ENCODE measurements around the gene SLC7A6.

The SLC7A6 gene

GRCh38 chr16:68257251-68257905 is 6.9 kb upstream of the SLC7A6 start:
- no peak for DNase-seq (ENCODE audit: low read depth in 2 of 2)

GRCh38 chr16:68257906-68258800 is 6.2 kb upstream of the SLC7A6 start:
- no peak for DNase-seq (ENCODE audit: low read depth in 2 of 2)

- no peak for DNase-seq (ENCODE audit: low read depth in 2 of 2)
Measured at GRCh38 chr16:68259007-68259825, 5.1 kb upstream of the SLC7A6 start.

- DNase-seq (ENCODE audit: low read depth in 2 of 2), result no peak
Measured at GRCh38 chr16:68263559-68264127, 683 bp upstream of the SLC7A6 start.

GRCh38 chr16:68265078-68265920 is 973 bp downstream of the SLC7A6 start:
- DNase-seq (ENCODE audit: low read depth in 2 of 2), result no peak

GRCh38 chr16:68267612-68268405 is 3.5 kb downstream of the SLC7A6 start:
- DNase-seq (ENCODE audit: low read depth in 2 of 2), result no peak

GRCh38 chr16:68269793-68270192 is 5.5 kb downstream of the SLC7A6 start:
- DNase-seq (ENCODE audit: low read depth in 2 of 2), result no peak

- DNase-seq (ENCODE audit: low read depth in 2 of 2), result no peak
Measured at GRCh38 chr16:68270353-68270752, 6.0 kb downstream of the SLC7A6 start.

- DNase-seq (ENCODE audit: low read depth in 2 of 2), result no peak
Measured at GRCh38 chr16:68272507-68273209, 8.3 kb downstream of the SLC7A6 start.

- no peak for DNase-seq (ENCODE audit: low read depth in 2 of 2)
Measured at GRCh38 chr16:68273459-68273858, 9.1 kb downstream of the SLC7A6 start.

GRCh38 chr16:68273896-68274295 is 9.6 kb downstream of the SLC7A6 start:
- no peak for DNase-seq (ENCODE audit: low read depth in 2 of 2)

GRCh38 chr16:68274441-68274840 is 10.1 kb downstream of the SLC7A6 start:
- no peak for DNase-seq (ENCODE audit: low read depth in 2 of 2)

- no peak for DNase-seq (ENCODE audit: low read depth in 2 of 2)
Measured at GRCh38 chr16:68275611-68276191, 11.4 kb downstream of the SLC7A6 start.

- DNase-seq (ENCODE audit: low read depth in 2 of 2), result no peak
Measured at GRCh38 chr16:68276223-68276622, 11.9 kb downstream of the SLC7A6 start.

GRCh38 chr16:68279726-68280558 is 15.6 kb downstream of the SLC7A6 start:
- DNase-seq (ENCODE audit: low read depth in 2 of 2), result no peak

GRCh38 chr16:68281368-68282063 is 17.2 kb downstream of the SLC7A6 start:
- DNase-seq (ENCODE audit: low read depth in 2 of 2), result no peak

- DNase-seq (ENCODE audit: low read depth in 2 of 2), result no peak
Measured at GRCh38 chr16:68282064-68282452, 17.7 kb downstream of the SLC7A6 start.

- DNase-seq (ENCODE audit: low read depth in 2 of 2), result no peak
Measured at GRCh38 chr16:68283346-68283745, 19.0 kb downstream of the SLC7A6 start.

Measured in stimulated activated CD8-positive, alpha-beta memory T cell treated with anti-CD3 and anti-CD28 coated beads, Interleukin-15, amount 100 ng/mL, for 48 hours (primary cell).